Neuron (in vitro differentiated cells): ENCODE data around the gene NDUFS1.
A peak's percentile ranks its signal among the peaks of the same experiment; 100 is the strongest.
"Not testable (repeated sequence)": the region's sequence is repeated elsewhere in the genome, so short reads cannot be mapped to it uniquely, and the experiment has no call there.

Experiments used
- H2AFZ ChIP-seq: one replicate; pipeline ENCODE4 v1.6.1; 2013; ENCODE audit warnings: low read depth, mild to moderate bottlenecking, inconsistent platforms, low read length, moderate library complexity
- H3K27me3 ChIP-seq: one replicate; pipeline ENCODE4 v1.6.1; 2013; ENCODE audit warnings: low read length; ENCODE audit not compliant: insufficient read depth
- H3K36me3 ChIP-seq: one replicate; pipeline ENCODE4 v1.6.1; 2013; ENCODE audit warnings: low read length; ENCODE audit not compliant: insufficient read depth
- H3K4me1 ChIP-seq: one replicate; pipeline ENCODE4 v1.6.1; 2013; ENCODE audit warnings: low read length; ENCODE audit not compliant: insufficient read depth
- H3K4me3 ChIP-seq: 2 replicates; pipeline ENCODE4 v1.5.1; 2013; ENCODE audit warnings: mild to moderate bottlenecking, low read length, moderate library complexity
- H3K9me3 ChIP-seq: one replicate; pipeline ENCODE4 v1.6.1; 2013; ENCODE audit warnings: low read length

Gene NDUFS1

GRCh38 chr2:206084870-206085741 is 74.1 kb downstream of the NDUFS1 start:
- peaks cover 25% of the 10 kb centered on the region for H3K4me1 ChIP-seq
- peak overlapping the region; percentile 90 for H3K4me3 ChIP-seq
- H3K9me3 ChIP-seq, result no peaks in the 10 kb centered on the region
- H2AFZ ChIP-seq, result peak overlapping the region; percentile 29
- peaks cover 4% of the 10 kb centered on the region for H3K36me3 ChIP-seq
- H3K27me3 ChIP-seq, result no peaks in the 10 kb centered on the region

- peak overlapping the region; percentile 29 for H2AFZ ChIP-seq
- H3K4me3 ChIP-seq, result peak overlapping the region; percentile 90
- no peaks in the 10 kb centered on the region for H3K36me3 ChIP-seq
- H3K4me1 ChIP-seq, result peaks cover 25% of the 10 kb centered on the region
- H3K9me3 ChIP-seq, result no peaks in the 10 kb centered on the region
- H3K27me3 ChIP-seq, result no peaks in the 10 kb centered on the region
These were observed 74.8 kb downstream of the NDUFS1 start for GRCh38 chr2:206084439-206084869.

GRCh38 chr2:206083602-206084438 is 75.4 kb downstream of the NDUFS1 start:
- no peaks in the 10 kb centered on the region for H3K36me3 ChIP-seq
- H2AFZ ChIP-seq, result no peak overlapping the region
- no peaks in the 10 kb centered on the region for H3K9me3 ChIP-seq
- peak overlapping the region; percentile 90 for H3K4me3 ChIP-seq
- H3K4me1 ChIP-seq, result peaks cover 25% of the 10 kb centered on the region
- no peaks in the 10 kb centered on the region for H3K27me3 ChIP-seq

- peaks cover 26% of the 10 kb centered on the region for H3K4me1 ChIP-seq
- no peak overlapping the region for H3K4me3 ChIP-seq
- no peaks in the 10 kb centered on the region for H3K27me3 ChIP-seq
These were observed 76.9 kb downstream of the NDUFS1 start for GRCh38 chr2:206082298-206082843.

GRCh38 chr2:206080927-206081326 is 78.3 kb downstream of the NDUFS1 start:
- H3K27me3 ChIP-seq, result no peaks in the 10 kb centered on the region
- H3K4me3 ChIP-seq, result no peak overlapping the region
- H2AFZ ChIP-seq, result no peak overlapping the region
- H3K36me3 ChIP-seq, result no peaks in the 10 kb centered on the region
- H3K4me1 ChIP-seq, result peaks cover 20% of the 10 kb centered on the region
- H3K9me3 ChIP-seq, result no peaks in the 10 kb centered on the region

More at GRCh38 chr2:206082298-206082843, 76.9 kb downstream of the NDUFS1 start:
- Histone ChIP-seq H2AFZ (no peak overlapping the region), H3K9me3 (no peaks in the 10 kb centered on the region), H3K36me3 (no peaks in the 10 kb centered on the region)

GRCh38 chr2:206079699-206080465 is 79.4 kb downstream of the NDUFS1 start:
- no peak overlapping the region for H2AFZ ChIP-seq
- H3K4me3 ChIP-seq, result no peak overlapping the region
- no peaks in the 10 kb centered on the region for H3K9me3 ChIP-seq
- no peaks in the 10 kb centered on the region for H3K36me3 ChIP-seq
- no peaks in the 10 kb centered on the region for H3K27me3 ChIP-seq
- peaks cover 20% of the 10 kb centered on the region for H3K4me1 ChIP-seq

GRCh38 chr2:206077879-206078278 is 81.4 kb downstream of the NDUFS1 start:
- not testable (repeated sequence) for H2AFZ ChIP-seq, H3K36me3 ChIP-seq, H3K9me3 ChIP-seq, H3K4me1 ChIP-seq, H3K4me3 ChIP-seq, H3K27me3 ChIP-seq

GRCh38 chr2:206075113-206075512 is 84.1 kb downstream of the NDUFS1 start:
- no peaks in the 10 kb centered on the region for H3K27me3 ChIP-seq
- no peak overlapping the region for H3K4me3 ChIP-seq
- no peaks in the 10 kb centered on the region for H3K9me3 ChIP-seq
- no peak overlapping the region for H2AFZ ChIP-seq
- H3K36me3 ChIP-seq, result peaks cover 6% of the 10 kb centered on the region
- H3K4me1 ChIP-seq, result peaks cover 2% of the 10 kb centered on the region

- Histone ChIP-seq H3K36me3 (peaks cover 6% of the 10 kb centered on the region), H3K9me3 (no peaks in the 10 kb centered on the region), H3K4me1 (no peaks in the 10 kb centered on the region), H3K4me3 (no peak overlapping the region), H2AFZ (no peak overlapping the region), H3K27me3 (no peaks in the 10 kb centered on the region)
These were observed 87.4 kb downstream of the NDUFS1 start for GRCh38 chr2:206071807-206072206.

GRCh38 chr2:206069417-206069816 is 89.8 kb downstream of the NDUFS1 start:
- Histone ChIP-seq H3K27me3 (no peaks in the 10 kb centered on the region), H3K36me3 (peaks cover 6% of the 10 kb centered on the region), H2AFZ (no peak overlapping the region), H3K4me3 (no peak overlapping the region), H3K9me3 (no peaks in the 10 kb centered on the region), H3K4me1 (no peaks in the 10 kb centered on the region)

- H3K27me3 ChIP-seq, result no peaks in the 10 kb centered on the region
- H3K4me3 ChIP-seq, result no peak overlapping the region
- no peaks in the 10 kb centered on the region for H3K4me1 ChIP-seq
- no peaks in the 10 kb centered on the region for H3K36me3 ChIP-seq
- no peak overlapping the region for H2AFZ ChIP-seq
- H3K9me3 ChIP-seq, result no peaks in the 10 kb centered on the region
These were observed 91.0 kb downstream of the NDUFS1 start for GRCh38 chr2:206068207-206068606.
